ENCODE results near the gene RNF113B. TPM values are rescaled to one million over a fixed set of nuclear protein-coding genes. Genes with fewer than 3 reads are reported as not detected.

RNF113B gene
- total and polyA plus RNA-seq, 2 donors (not counting 1 experiment from before 2014, with no cell fraction given), result not detected

DNA sequence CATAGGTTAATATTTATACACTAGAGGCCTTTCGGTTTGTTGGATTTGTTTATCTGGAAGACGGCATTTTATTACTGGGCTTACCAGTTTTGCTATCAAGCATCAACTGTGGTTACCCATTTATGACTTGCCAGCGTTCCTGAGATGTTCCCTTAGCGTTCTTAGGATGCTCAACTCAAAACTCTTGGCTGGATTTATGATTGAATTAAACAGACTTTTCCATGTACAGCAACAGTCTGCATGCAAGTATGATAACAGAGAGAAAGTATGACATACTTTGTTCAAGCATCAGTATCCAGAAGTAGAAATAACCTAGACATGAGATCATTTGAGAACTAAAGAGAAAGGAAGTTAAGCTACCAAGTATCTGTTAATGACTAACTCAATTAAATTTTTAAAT is 29.9 kb upstream of the RNF113B start:
- WGBS (ENCODE audit: insufficient coverage), result 67% methylated on average over 1 of the region's 4 CpGs
- H3K79me2 ChIP-seq (ENCODE audit: control insufficient read depth, insufficient read depth, low read length), result no peaks in the 10 kb centered on the region
- no peak overlapping the region for H3K4me2 ChIP-seq (replicated peaks; ENCODE audit: low read depth, low read length, poor library complexity, severe bottlenecking)
- ChIA-PET CTCF (no interaction called here), POLR2A (no interaction called here)
- no peaks in the 10 kb centered on the region for H4K20me1 ChIP-seq (ENCODE audit: control insufficient read depth, insufficient read depth, low read length, poor library complexity, severe bottlenecking)
- H3K27me3 ChIP-seq (replicated peaks in 1 of 4; ENCODE audit: control extremely low read depth in 1 of 4, control insufficient read depth in 3 of 4, insufficient read depth in 4 of 4, low read length in 3 of 4), result no peaks in the 10 kb centered on the region
- intact Hi-C loops (cut with micrococcal nuclease), result no loop called here
- ATAC-seq (ENCODE audit: low read depth) (no peak), DNase-seq (no peak)
- H3K27ac ChIP-seq (ENCODE audit: low read length in 2 of 2), result no peak overlapping the region
- H3K36me3 ChIP-seq (replicated peaks in 1 of 2; ENCODE audit: control extremely low read depth in 1 of 2, control insufficient read depth in 1 of 2, extremely low read depth in 1 of 2, insufficient read depth in 2 of 2, low read length in 1 of 2), result no peaks in the 10 kb centered on the region
- no peak for TF ChIP-seq EZH2 (IDR thresholded peaks at IDR 0.05; ENCODE audit: borderline replicate concordance, insufficient read depth, low read depth, low read length, poor library complexity, severe bottlenecking)
- H3K4me1 Mint-ChIP-seq, result no peaks in the 10 kb centered on the region
- H3K4me1 ChIP-seq (ENCODE audit: control insufficient read depth in 2 of 2, insufficient read depth in 2 of 2, low read length in 2 of 2), result no peaks in the 10 kb centered on the region
- no peaks in the 10 kb centered on the region for H3K9me3 ChIP-seq (ENCODE audit: control extremely low read depth in 1 of 3, control insufficient read depth in 2 of 3, insufficient read depth in 1 of 3, low read length in 2 of 3)
- H3K4me3 Mint-ChIP-seq, result no peak overlapping the region
- peaks cover 3% of the 10 kb centered on the region for H3K27me3 Mint-ChIP-seq
- H3K27ac Mint-ChIP-seq, result no peak overlapping the region
- H3K9ac ChIP-seq (ENCODE audit: low read length), result no peak overlapping the region
- no peak overlapping the region for H2AFZ ChIP-seq (ENCODE audit: insufficient read depth, low read depth, low read length, poor library complexity, severe bottlenecking)
- H3K9me3 Mint-ChIP-seq (ENCODE audit: insufficient read depth), result peaks cover 6% of the 10 kb centered on the region
- H3K4me3 ChIP-seq (ENCODE audit: control extremely low read depth in 1 of 5, extremely low read depth in 1 of 5, insufficient read depth in 1 of 5, low read depth in 2 of 5, low read length in 4 of 5), result no peak overlapping the region

DNA sequence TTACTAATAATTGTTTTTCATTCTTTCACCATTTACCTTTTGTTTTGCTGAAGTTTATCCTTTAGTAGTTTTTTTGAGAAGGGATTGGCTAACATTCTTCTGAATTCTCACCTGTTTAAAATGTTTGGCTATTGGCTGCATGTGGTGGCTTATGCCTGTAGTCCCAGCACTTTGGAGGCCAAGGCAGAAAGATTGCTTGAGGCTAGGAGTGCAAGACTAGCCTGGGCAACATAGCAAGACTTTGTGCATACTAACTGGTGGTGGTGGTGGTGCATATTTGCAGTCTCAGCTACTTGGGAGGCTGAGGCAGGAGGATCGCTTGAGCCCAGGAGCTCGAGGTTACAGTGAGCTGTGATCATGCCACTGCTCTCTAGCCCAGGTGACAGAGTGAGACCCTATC is 27.5 kb upstream of the RNF113B start:
- Histone ChIP-seq H3K9ac (ENCODE audit: low read length) (no peak overlapping the region), H3K4me3 (ENCODE audit: control extremely low read depth in 1 of 5, extremely low read depth in 1 of 5, insufficient read depth in 1 of 5, low read depth in 2 of 5, low read length in 4 of 5) (no peak overlapping the region), H3K4me1 (ENCODE audit: control insufficient read depth in 2 of 2, insufficient read depth in 2 of 2, low read length in 2 of 2) (no peaks in the 10 kb centered on the region), H3K79me2 (ENCODE audit: control insufficient read depth, insufficient read depth, low read length) (no peaks in the 10 kb centered on the region), H3K36me3 (replicated peaks in 1 of 2; ENCODE audit: control extremely low read depth in 1 of 2, control insufficient read depth in 1 of 2, extremely low read depth in 1 of 2, insufficient read depth in 2 of 2, low read length in 1 of 2) (no peaks in the 10 kb centered on the region), H2AFZ (ENCODE audit: insufficient read depth, low read depth, low read length, poor library complexity, severe bottlenecking) (no peak overlapping the region), H4K20me1 (ENCODE audit: control insufficient read depth, insufficient read depth, low read length, poor library complexity, severe bottlenecking) (no peaks in the 10 kb centered on the region), H3K27ac (ENCODE audit: low read length in 2 of 2) (no peak overlapping the region), H3K27me3 (replicated peaks in 1 of 4; ENCODE audit: control extremely low read depth in 1 of 4, control insufficient read depth in 3 of 4, insufficient read depth in 4 of 4, low read length in 3 of 4) (no peaks in the 10 kb centered on the region), H3K4me2 (replicated peaks; ENCODE audit: low read depth, low read length, poor library complexity, severe bottlenecking) (no peak overlapping the region), H3K9me3 (ENCODE audit: control extremely low read depth in 1 of 3, control insufficient read depth in 2 of 3, insufficient read depth in 1 of 3, low read length in 2 of 3) (no peaks in the 10 kb centered on the region)
- H3K4me1 Mint-ChIP-seq, result no peaks in the 10 kb centered on the region
- no peak overlapping the region for H3K27ac Mint-ChIP-seq
- intact Hi-C loops (cut with micrococcal nuclease), result no loop called here
- ChIA-PET CTCF (no interaction called here), POLR2A (no interaction called here)
- WGBS (ENCODE audit: insufficient coverage), result 100% methylated on average over 1 of the region's 2 CpGs
- no peak overlapping the region for H3K4me3 Mint-ChIP-seq
- ATAC-seq (ENCODE audit: low read depth), result no peak
- DNase-seq, result no peak
- H3K27me3 Mint-ChIP-seq, result peaks cover 7% of the 10 kb centered on the region
- TF ChIP-seq EZH2 (IDR thresholded peaks at IDR 0.05; ENCODE audit: borderline replicate concordance, insufficient read depth, low read depth, low read length, poor library complexity, severe bottlenecking), result no peak
- TF ChIP-seq, protein P1, sequence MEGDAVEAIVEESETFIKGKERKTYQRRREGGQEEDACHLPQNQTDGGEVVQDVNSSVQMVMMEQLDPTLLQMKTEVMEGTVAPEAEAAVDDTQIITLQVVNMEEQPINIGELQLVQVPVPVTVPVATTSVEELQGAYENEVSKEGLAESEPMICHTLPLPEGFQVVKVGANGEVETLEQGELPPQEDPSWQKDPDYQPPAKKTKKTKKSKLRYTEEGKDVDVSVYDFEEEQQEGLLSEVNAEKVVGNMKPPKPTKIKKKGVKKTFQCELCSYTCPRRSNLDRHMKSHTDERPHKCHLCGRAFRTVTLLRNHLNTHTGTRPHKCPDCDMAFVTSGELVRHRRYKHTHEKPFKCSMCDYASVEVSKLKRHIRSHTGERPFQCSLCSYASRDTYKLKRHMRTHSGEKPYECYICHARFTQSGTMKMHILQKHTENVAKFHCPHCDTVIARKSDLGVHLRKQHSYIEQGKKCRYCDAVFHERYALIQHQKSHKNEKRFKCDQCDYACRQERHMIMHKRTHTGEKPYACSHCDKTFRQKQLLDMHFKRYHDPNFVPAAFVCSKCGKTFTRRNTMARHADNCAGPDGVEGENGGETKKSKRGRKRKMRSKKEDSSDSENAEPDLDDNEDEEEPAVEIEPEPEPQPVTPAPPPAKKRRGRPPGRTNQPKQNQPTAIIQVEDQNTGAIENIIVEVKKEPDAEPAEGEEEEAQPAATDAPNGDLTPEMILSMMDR (IDR thresholded peaks at IDR 0.05), result no peak
- peaks cover 6% of the 10 kb centered on the region for H3K9me3 Mint-ChIP-seq (ENCODE audit: insufficient read depth)

All from B cell (primary cell).